ENCODE measurements around the gene PDX1. TPM values are rescaled to one million over a fixed set of nuclear protein-coding genes. Genes with fewer than 3 reads are reported as not detected.

The PDX1 gene
- total RNA-seq, 1 experiment from 2014 or later: not detected

DNA sequence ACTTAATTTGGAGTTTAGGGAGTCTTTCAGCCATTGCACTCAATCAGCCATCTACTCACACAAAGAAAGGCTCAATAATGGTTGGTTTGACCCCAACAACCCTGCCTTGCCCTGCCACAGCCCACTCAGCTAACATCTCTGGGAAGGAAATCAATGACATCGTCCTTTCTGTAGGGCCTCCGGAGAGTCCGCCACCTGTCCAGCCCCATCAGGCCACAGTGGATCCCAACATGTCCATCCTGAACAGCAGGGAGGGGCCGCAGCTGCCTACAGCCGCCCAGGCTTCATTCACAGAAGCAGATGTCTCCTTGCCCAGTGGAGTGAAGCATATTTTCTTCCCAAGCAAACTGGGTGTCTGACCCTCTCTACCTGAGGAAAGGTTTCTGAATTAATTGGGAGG lies 53.5 kb downstream of the PDX1 start:
- BruUV-seq (replicated peaks): no TSS peak
- no peak for DNase-seq (ENCODE audit: low spot score)
- no peak overlapping the region for H3K4me3 ChIP-seq (ENCODE audit: low read depth, low read length, poor library complexity, severe bottlenecking)
- intact Hi-C loops (cut with micrococcal nuclease; ENCODE audit: unreplicated experiment): loop anchor here (10.0 kb wide), 1 partner anchor 988 kb away; no protein-coding TSS in a partner anchor
- no peaks in the 10 kb centered on the region for H3K9me3 ChIP-seq (ENCODE audit: low read depth, low read length, poor library complexity, severe bottlenecking)
- no peak for TF ChIP-seq EZH2 (IDR thresholded peaks at IDR 0.05; ENCODE audit: borderline replicate concordance, low read depth, low read length, poor library complexity, severe bottlenecking)
- TF ChIP-seq, protein P1, sequence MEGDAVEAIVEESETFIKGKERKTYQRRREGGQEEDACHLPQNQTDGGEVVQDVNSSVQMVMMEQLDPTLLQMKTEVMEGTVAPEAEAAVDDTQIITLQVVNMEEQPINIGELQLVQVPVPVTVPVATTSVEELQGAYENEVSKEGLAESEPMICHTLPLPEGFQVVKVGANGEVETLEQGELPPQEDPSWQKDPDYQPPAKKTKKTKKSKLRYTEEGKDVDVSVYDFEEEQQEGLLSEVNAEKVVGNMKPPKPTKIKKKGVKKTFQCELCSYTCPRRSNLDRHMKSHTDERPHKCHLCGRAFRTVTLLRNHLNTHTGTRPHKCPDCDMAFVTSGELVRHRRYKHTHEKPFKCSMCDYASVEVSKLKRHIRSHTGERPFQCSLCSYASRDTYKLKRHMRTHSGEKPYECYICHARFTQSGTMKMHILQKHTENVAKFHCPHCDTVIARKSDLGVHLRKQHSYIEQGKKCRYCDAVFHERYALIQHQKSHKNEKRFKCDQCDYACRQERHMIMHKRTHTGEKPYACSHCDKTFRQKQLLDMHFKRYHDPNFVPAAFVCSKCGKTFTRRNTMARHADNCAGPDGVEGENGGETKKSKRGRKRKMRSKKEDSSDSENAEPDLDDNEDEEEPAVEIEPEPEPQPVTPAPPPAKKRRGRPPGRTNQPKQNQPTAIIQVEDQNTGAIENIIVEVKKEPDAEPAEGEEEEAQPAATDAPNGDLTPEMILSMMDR (conservative IDR thresholded peaks at IDR 0.05; ENCODE audit: low read depth, low read length): no peak
- ChIA-PET CTCF (no interaction called here), POLR2A (ENCODE audit: low non-redundant PET) (no interaction called here)
- H3K27ac ChIP-seq (ENCODE audit: low read depth, low read length, poor library complexity, severe bottlenecking): no peak overlapping the region
- no peaks in the 10 kb centered on the region for H3K36me3 ChIP-seq (ENCODE audit: insufficient read depth, low read length, poor library complexity, severe bottlenecking)
- H3K4me1 ChIP-seq (ENCODE audit: insufficient read depth, low read length, poor library complexity, severe bottlenecking): no peaks in the 10 kb centered on the region
- peaks cover 100% of the 10 kb centered on the region for H3K27me3 ChIP-seq (replicated peaks; ENCODE audit: insufficient read depth, low read depth, low read length, poor library complexity)

DNA sequence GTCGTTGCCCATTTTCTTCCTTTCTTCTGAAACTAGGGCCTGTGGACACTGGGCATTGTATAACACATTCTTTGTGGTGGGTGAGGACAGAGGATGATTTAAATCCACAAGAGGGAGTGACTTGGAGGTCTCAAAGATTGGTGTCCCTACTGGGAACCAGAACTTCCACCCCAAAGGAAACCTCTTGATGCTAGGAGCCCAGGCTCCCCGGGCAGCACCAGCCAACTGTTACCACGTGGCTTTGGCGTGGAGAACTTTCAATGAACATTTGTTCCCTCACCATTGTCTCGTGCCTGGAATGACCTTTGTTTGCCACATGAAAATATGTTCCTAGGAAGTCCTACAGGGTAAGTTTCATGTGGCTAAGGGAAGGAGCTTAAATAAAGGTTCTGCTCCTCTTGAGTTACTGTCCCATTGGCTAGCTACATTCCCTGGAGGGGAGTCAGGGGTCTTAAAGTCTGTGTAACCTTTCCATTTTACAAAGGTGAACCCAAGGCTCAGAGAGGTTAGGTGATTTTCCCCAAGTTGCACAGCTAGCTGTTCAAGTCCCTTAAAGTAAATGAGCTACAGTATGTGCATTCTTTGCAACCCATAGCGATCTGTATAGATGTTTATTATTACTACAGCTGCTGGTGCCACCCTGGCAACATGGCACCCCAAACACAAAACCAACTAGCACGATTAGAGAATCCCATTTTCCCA lies 54.3 kb downstream of the PDX1 start:
- Histone ChIP-seq H3K4me3 (ENCODE audit: low read depth, low read length, poor library complexity, severe bottlenecking) (no peak overlapping the region), H3K27ac (ENCODE audit: low read depth, low read length, poor library complexity, severe bottlenecking) (no peak overlapping the region), H3K27me3 (replicated peaks; ENCODE audit: insufficient read depth, low read depth, low read length, poor library complexity) (peaks cover 100% of the 10 kb centered on the region), H3K4me1 (ENCODE audit: insufficient read depth, low read length, poor library complexity, severe bottlenecking) (no peaks in the 10 kb centered on the region), H3K36me3 (ENCODE audit: insufficient read depth, low read length, poor library complexity, severe bottlenecking) (no peaks in the 10 kb centered on the region), H3K9me3 (ENCODE audit: low read depth, low read length, poor library complexity, severe bottlenecking) (no peaks in the 10 kb centered on the region)
- no TSS peak for BruUV-seq (replicated peaks)
- ChIA-PET POLR2A (ENCODE audit: low non-redundant PET) (no interaction called here), CTCF (no interaction called here)
- DNase-seq (ENCODE audit: low spot score): no peak
- TF ChIP-seq, protein P1 (conservative IDR thresholded peaks at IDR 0.05; ENCODE audit: low read depth, low read length): no peak
- intact Hi-C loops (cut with micrococcal nuclease; ENCODE audit: unreplicated experiment): loop anchor here (10.0 kb wide), 1 partner anchor 989 kb away; no protein-coding TSS in a partner anchor

Other genes with a start within 250 kb of the PDX1 start
- not detected in 2 replicates for gene GSX1, start 127.5 kb upstream of the PDX1 start, total RNA-seq (2021)
- gene CDX2, start 49.3 kb downstream of the PDX1 start, total RNA-seq (2021): not detected in 2 replicates
- gene URAD, start 68.7 kb downstream of the PDX1 start, total RNA-seq (2021): not detected in 2 replicates
- 0.15 and 0.22 TPM in 2 replicates for gene FLT3, start 180.6 kb downstream of the PDX1 start, total RNA-seq (2021)
- 41.5 and 46.1 TPM in 2 replicates for gene PAN3, start 218.5 kb downstream of the PDX1 start, total RNA-seq (2021)

Measured in A673 (cell line).